Stimulated activated CD8-positive, alpha-beta memory T cell treated with anti-CD3 and anti-CD28 coated beads, Interleukin-12 subunit alpha, Interleukin-12 subunit beta, amount 100 ng/mL, for 24 hours (primary cell): ENCODE measurements around the gene CARD11.
"Not testable (repeated sequence)": the region's sequence is repeated elsewhere in the genome, so short reads cannot be mapped to it uniquely, and the experiment has no call there.

Experiments
- DNase-seq: peaks from one replicate; pipeline ENCODE4 v3.0.0-alpha.2; 2020; ENCODE audit errors: extremely low read depth

The CARD11 gene

DNA sequence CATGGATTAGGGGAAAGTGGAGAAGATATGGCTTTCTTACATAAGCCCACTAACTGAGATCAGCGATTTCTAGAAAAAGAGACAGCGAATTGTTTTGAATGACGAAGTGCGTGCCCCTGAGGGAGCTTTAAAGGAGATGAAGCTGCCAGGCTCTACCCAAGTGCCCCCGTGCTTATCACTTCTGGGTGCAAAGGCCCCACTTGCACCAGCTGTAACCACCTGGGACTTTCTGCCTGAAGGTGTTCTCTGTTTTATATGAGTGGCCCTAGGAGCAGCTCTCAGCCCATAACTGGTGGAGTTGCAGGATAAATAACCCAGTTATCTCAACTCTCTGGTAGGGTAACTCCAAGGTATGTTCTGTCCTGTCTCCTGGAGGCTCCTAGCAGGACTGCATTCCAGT, 20.4 kb upstream of the CARD11 start:
- DNase-seq = no peak

DNA sequence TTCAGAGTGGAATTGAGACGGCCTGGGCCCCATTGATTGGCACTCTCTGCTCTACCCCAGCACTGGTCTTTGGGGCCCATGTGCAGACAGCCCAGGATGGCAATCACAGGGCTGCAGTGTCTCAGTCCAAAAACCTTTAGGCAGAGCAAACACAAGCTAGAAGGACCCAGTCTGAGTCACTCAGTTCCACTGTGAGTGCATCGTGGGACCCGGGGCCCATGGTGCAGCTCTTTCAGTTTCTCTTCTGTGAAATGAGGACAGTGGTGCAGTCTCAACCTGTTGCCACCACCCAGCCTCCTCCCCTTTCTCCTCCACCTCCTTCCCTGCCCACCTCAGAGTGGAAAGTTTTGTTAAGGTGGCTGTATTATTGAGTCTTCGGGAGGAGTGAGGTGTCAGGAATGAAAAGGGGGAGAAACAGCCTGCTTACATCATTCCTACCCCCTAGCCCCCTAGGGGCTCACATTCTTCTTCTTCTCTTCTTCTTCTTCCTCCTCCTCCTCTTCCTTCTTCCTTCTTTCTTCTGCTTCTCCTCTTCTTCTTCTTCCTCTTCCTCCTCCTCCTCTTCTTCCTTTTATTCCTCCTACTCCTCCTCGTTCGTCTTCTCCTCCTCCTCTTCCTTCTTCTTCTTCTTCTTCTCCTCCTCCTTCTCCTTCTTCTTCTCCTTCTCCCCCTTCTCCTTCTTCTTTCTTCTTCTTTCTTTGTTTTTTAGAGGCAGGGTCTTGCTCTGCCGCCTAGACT, 19.5 kb upstream of the CARD11 start:
- peak; percentile 63 for DNase-seq

DNA sequence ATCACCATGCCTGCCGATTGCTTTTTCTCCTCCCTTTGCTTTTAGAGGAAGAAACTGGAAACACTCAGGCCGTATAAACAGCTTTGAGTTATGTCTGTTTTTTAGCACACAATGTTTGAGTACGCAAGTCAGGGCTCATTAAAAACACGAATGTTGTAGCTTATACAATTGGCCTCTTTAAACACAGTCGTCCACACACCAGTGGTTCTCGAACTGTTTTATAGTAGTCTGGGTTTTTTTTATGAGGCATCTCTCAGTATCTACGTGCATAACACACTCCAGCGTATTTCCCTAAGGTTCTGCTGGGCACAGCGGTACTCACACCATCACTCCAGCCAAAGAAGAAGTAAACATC, 13.4 kb upstream of the CARD11 start:
- no peak for DNase-seq

DNA sequence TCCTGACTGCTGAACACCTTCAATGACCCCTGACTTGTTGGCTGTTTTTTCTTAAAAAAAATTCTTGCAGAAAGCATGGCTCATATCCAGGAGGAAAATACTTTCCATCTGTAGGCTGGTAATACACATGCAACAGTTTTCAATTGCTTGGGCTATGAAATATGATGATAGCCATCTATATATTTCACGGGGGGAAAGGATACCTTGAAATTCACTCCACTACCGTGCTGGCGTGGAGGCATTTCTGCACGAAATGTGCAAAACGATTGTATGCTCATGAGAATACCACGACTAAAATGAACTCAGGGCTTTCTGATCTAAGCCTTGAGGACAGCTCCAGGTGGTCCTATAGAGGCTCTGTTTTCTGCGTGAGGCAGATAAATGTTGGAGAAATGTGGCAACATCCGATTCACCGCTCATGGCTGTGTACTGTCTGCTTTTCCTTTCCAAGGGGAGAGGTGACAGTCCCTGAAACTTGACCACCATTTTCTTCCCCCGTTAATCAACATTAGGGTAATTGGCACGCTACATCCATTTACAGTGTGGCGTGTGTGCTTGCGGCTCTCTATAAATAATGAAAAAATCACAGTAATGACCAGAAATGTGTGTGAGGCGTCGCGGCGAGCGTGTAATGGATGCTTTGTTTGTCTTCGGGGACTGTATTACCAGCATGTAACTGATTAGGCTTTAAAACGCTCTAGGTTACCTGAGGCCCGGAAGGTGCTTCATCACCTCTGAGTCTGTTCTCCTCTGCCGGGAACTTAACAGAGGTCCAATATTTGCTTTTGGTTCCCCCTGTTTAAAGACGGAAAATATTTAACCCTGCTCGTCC, 12.8 kb upstream of the CARD11 start:
- DNase-seq = no peak

DNA sequence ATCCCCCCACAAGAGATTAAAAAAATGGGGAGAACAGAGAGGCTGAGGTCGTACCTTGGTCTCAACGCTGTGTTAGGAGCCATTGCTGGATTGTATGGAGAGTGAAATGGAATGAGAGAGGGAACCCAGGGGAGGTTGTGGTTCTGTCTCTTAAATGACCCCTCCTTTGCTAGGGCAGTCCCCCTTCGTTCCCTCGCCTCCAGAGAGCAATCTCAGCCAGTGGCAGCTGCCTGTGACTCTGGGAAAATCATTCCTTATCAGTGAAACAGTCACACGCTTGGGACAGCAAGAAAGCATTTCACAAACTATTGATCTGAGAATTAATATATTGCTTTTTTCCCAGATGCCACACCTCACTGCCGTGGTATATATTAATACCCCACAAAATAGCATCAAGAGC, 12.0 kb upstream of the CARD11 start:
- DNase-seq = no peak

DNA sequence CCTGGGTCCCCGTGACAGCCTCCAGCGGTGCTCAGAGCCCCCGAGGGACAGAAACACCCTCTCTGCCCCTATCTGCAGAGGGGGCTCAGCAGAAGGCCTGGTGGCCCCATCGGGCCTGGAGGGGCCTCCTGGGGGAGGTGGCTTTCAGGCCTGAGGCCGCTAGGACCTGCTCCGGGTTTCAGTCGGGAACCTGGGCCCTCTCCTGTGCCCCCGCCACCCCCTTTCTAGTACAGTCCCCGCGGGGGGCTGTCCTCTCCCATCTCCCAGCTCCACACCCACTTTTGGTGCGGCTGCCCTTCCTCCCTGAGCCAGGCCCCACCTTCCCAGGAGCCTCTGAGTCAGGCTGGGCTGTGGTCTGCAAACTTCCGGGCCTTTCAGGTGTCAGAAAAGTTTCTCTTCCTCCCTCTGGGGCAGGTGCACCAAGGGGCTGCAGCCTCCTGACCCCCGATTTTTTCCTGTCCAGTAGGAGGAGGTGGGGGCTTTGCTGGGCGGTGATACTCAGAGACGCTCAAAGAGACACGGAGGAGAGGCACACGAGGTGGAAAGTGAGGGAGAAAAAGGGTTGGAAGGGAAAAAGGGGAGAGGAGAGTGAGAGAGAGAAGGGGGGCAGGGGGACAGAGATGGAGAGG, 692 bp downstream of the CARD11 start:
- DNase-seq = no peak

DNA sequence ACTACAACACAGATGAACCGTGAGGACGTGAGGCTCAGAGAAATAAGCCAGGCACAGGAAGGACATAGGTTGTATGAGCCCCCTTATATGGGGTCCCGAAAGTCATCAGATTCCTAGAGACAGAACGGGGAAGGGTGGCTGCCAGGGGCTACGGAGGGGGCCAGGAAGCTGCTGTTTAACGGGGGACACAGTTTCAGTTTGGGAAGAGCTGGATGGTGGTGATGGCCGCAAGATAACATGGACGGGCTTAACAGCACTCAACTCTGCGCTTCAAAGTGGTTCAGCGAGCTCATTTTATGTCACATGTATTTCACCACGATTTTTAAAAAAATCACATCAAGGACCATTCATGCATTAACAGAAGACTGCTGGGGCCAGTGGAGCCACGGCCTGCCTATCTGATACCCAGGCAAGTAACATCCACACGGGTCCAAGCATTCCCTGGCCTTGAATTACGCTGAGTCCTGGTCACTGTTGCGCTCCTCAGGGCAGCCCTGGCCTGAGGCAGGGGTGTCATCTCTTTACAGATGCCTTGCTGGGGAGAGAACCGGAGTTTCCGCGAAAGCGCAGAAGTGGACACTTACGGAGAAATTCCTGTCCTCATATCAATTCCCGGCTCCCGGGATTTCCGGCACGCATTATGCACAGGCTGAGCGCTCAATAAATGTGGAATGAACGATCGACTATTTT, 1.5 kb downstream of the CARD11 start:
- DNase-seq = no peak

DNA sequence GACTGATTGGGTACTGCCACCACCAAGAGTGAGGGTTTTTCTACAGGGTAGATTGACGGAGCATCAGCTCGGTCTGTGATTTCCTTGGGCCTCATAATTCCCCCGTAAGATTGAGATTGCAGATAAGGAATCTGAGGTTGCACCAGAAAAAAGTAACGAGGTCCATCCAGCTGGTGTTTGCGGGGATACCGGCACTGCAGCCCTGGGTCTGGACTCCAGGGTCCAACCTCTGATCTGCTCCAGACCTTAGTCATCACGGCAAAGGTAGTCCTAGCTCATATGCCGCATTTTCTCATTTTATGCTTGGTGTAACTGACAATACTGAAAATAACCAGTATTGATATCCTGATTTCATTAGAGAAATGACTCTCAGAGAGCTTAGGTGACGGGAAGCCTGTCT, 3.9 kb downstream of the CARD11 start:
- DNase-seq = no peak

DNA sequence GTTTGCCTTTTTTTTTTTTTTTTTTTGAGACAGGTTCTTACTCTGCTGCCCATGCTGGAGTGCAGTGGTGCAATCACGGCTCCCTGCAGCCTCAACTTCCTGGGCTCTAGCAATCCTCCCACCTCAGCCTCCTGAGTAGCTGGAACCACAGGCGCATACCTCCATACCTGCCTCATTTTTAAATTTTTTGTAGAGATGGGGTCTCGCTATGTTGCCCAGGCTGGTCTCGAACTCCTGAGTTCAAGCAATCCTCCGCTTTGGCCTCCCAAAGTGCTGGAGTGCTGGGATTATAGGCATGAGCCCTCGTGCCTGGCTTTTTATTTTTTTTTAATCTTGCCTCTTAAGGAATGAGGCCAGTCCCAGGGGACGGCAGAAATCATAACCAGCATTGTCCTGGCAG, 5.7 kb downstream of the CARD11 start:
- DNase-seq = not testable (repeated sequence)

DNA sequence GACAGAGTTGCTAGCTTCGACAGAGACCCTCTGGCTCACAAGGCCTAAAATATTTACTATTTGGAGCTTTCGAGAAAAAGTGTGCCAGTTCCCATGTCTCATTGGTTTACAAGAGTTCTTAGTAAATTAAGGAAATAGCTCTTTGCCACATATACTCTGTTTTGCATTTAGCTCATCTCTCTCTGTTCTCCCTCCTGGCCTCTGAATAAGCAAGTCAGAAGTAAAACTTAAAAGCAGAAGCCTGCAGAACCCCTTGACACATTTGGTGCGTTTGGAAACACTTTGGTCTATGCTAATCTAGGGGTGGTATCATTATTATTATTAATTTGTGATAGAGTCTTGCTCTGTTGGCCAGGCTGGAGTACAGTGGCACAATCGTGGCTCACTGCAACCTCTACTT, 6.4 kb downstream of the CARD11 start:
- DNase-seq = no peak

DNA sequence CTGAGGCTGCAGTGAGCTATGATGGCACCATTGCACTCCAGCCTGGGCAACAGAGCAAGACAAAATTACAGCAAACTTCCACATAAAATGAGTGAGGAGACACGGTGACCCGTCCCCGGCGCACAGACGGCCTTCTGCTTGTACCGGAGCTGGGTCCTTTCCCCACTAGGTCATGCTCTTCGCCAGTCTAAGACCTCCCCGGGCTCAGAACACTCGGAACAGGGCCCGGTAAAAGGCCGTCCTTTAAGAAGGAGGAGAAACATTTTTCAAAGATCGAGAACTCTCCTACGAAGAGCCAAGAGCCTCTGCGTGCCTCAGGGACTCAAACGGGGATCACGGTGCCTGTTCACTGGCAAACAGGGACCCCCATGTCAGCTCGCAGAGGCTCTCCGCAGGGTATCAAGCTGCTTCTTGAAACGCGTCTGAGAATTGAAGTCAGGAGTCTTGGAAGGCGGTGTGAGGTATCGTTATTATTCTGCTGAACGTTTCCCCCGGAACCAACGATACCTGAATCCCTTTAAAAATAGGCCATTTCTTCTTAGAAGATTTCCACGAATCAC, 9.0 kb downstream of the CARD11 start:
- no peak for DNase-seq

DNA sequence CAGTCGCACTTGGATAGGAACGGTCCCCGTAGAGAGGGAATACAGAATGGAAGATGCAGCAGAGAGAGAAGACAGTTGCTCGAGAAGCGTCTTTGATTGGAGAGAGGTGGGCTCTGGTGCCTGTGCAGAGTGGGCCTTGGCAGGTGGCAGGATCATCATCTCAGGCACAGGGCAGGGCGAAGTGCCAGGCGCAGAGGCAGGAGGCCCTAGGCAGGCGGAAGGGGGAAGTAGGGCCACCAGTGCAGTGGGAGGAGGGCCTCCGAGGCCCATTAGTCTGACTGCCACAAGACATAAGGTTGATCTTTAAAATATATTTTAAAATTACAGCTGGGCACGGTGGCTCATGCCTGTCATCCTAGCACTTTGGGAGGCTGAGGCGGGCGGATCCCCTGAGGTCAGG, 10.1 kb downstream of the CARD11 start:
- no peak for DNase-seq

DNA sequence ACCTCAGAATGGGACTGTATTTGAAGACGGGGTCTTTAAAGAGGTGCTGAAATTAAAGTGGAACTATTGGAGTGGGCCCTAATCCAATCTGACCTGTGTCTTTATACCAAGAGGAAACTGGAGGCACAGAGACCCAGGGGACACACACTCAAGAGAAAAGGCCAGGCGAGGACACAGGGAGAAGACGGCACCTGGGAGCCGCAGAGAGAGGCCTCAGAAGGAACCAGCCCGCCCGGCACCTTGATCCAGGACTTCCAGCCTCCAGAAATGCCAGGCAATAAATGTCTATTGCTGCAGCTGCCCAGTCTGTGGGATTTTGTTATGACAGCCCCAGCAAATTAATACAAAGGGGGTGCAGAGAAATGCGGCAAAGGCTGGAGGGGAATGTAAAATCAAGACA, 10.5 kb downstream of the CARD11 start:
- no peak for DNase-seq

DNA sequence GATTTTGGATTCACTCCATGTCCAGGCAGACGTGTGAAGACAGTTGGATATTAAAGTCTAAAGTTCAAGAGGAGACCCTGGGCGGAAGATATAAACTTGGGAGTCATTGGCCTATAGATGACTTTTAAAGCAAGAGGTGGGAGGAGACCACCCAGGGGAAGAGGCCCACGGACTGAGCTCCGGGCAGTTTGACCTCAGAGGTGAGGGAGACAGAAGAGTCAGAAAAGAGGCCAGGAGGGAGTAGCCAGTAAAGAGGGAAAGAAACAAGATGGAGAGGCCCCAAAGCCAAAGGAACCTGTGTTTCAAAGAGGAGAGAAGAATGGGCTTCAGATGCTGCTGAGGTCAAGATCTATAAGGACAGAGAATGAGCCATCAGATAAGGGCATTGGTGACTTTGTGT, 11.4 kb downstream of the CARD11 start:
- DNase-seq = no peak

DNA sequence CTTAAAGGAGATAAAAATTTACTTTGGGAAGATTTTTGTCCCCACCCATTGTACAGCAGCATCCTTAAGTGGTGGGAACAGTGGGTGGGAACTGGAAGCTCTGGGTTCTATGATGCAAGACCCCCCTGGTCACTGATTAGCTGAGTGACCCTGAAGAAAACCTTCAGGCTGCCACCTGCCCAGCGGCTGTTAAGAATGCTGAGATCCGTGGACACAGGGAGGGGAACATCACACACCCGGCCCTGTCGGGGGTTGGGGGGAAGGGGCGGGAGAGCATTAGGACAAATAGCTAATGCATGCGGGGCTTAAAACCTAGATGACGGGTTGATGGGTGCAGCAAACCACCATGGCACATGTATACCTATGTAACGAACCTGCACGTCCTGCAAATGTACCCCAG, 14.5 kb downstream of the CARD11 start:
- DNase-seq = no peak

DNA sequence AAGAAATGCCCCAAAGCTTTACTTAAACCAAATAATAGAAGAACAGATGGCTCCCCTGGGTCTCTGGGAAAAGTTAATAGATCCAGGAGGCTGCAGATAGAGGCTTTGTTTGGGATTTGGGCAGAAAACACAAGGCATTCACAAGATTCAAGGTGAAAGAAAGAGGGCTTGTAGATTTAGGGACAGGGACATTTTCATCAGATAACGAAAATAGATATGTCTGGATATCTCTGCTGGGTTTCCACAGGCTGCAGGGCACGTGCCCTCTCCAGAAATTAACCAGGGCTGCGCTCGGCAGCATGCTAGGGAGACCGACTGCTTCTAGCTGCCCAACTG, 14.9 kb downstream of the CARD11 start:
- DNase-seq = no peak

DNA sequence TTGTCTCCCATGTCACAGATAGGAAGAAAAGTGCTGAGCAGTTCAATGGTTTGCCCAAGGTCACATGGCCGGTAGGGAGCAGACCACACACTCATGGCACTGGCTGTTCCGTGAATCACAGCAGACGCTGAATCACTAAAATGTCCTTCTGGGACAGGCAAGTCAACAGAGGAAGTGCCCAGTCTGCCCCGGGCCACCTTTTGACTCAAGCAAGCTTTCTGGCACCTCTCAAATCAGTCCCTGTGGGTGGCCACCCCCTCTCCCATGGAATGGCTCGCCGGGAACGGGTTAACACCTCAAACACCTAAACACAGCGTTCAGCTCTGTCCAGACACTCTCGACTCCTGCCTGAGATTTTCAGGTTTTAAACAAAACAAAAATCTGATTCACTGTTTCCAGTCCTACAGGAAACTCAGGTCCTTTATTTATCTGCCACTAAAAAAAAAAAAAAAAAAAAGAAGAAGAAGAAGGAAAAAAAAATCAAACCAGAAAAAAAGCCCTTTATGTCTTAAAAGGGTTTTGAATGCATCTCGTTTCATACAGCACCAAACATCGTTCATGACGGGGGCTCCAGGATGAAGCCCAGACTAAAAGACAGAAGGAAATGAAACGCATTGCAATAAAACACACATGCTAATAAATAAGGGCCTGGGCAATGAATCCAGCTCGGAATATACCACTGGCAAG, 15.5 kb downstream of the CARD11 start:
- DNase-seq = no peak

DNA sequence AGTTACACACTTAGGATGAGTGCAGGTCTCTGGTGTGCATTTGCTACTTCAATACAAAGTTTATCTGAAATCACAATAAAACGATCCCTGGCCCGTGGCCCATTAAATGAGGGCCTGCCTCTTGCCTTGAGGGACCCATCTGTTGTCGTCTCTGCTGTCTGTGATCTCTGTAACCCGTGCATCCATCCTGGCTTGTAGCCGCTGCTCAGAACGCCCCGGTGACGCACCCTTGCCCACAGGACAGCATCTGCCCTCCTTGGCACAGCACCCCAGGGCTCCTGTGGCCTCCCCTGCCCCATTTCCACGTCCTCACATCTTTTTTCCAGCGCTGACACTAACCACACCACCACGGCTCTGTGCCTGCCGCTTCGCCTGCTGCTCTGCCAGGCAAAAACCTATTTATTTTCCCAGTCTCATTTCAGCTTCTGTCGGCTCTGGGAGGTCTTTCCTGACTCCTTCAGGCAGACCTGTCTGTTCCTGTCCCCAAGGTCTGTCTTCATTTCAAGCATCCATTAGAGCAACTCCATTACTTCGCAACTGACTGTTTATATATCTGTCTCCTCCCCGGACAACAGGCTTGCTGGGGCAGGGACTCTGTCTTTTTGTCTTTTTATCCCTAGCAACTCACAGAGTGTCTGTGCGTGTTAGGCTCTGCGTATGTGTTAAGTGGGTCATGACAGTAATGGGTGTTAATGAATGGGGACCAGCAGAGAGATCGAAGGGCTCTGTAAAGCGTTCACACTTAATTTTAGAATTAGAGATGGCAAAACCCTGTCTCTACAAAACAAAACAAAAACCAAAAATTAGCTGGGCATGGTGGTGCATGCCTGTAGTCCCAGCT, 16.4 kb downstream of the CARD11 start:
- DNase-seq = no peak

DNA sequence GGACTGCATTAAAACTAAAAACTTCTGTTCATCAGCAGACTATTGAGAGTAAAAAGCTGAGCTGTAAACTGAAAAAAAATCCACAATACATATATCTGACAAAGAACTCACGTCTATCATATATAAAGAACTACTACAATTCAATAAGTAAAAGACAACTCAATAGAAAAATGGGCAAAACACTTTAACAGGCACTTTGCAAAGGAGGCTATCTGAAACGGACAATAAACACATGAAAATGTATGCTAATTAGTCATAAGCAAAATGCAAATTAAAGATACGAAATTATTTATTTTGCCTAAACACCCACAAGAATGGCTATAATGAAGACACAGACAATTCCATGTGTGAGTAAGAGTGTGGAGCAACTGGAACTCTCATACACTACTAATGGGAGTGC, 18.1 kb downstream of the CARD11 start:
- no peak for DNase-seq

DNA sequence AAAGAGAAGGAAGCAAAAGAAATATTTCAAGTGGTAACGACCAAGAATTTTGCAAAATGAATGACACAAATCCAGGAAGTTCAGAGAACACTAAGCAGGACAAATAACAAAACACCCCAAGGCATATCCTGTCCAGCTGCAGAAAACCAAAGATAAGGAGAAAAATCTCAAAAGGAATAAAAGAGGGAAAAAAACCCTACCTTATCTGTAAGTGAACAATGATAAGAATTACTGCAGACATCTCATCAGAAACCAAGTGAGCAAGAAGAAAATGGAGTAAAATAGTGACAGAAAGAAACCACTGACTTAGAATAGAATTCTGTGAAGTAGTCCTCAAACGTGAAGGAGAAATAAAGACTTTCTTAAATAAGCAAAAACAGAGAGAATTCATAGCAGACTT, 21.8 kb downstream of the CARD11 start:
- no peak for DNase-seq

DNA sequence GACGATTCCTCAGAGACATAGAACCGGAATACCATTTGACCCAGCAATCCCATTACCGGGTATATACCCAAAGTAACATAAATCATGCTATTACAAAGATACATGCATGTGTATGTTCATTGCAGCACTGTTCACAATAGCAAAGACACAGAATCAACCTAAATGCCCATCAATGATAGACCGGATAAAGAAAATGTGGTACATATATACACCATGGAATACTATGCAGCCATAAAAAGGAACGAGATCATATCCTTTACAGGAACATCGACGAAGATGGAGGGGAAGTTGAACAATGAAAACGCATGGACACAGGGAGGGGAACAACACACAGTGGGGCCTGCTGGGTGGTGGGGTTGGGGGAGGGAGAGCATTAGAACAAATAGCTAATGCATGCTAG, 22.4 kb downstream of the CARD11 start:
- not testable (repeated sequence) for DNase-seq
